Osteoblast (primary cell): Measurements from ENCODE around the gene TNK2. TPM values are rescaled to one million over a fixed set of nuclear protein-coding genes. Genes with fewer than 3 reads are reported as not detected.

Source experiments
- DNase-seq: peaks from one replicate; pipeline ENCODE4 v3.0.0; 2011; ENCODE audit warnings: low spot score, mixed read lengths; ENCODE audit not compliant: insufficient read length; ENCODE audit errors: missing footprints
- H2AFZ ChIP-seq: 2 replicates; pipeline ENCODE4 v1.6.0; 2011; ENCODE audit warnings: mild to moderate bottlenecking, low read length
- H3K27ac ChIP-seq: 2 replicates; pipeline ENCODE4 v1.5.1; 2011; ENCODE audit warnings: mild to moderate bottlenecking, low read depth, low read length, moderate library complexity
- H3K27me3 ChIP-seq: 2 replicates; pipeline ENCODE4 v1.6.0; 2012; ENCODE audit warnings: mild to moderate bottlenecking, control low read depth, inconsistent platforms, low read length, moderate library complexity; ENCODE audit not compliant: insufficient read depth
- H3K36me3 ChIP-seq: 2 replicates; pipeline ENCODE4 v1.5.1; 2011; ENCODE audit warnings: mild to moderate bottlenecking, low read length, control low read depth, moderate library complexity; ENCODE audit not compliant: insufficient read depth
- H3K4me1 ChIP-seq: 2 replicates; pipeline ENCODE4 v1.5.1; 2011; ENCODE audit warnings: mild to moderate bottlenecking, low read length, control low read depth, moderate library complexity; ENCODE audit not compliant: insufficient read depth
- H3K4me2 ChIP-seq: 2 replicates; pipeline ENCODE4 v1.6.0; 2011; ENCODE audit warnings: mild to moderate bottlenecking, low read length; ENCODE audit not compliant: insufficient read depth
- H3K4me3 ChIP-seq: fragments of 200-600 bp; sonication (generic); 3 replicates; pipeline ENCODE4 v1.5.1; 2012; ENCODE audit warnings: mild to moderate bottlenecking, low read length, inconsistent platforms; ENCODE audit not compliant: insufficient read depth
- H3K79me2 ChIP-seq: 2 replicates; pipeline ENCODE4 v1.6.0; 2012; ENCODE audit warnings: mild to moderate bottlenecking, low read length, control low read depth, inconsistent platforms; ENCODE audit not compliant: insufficient read depth
- H3K9me3 ChIP-seq: 2 replicates; pipeline ENCODE4 v1.5.1; 2011; ENCODE audit warnings: low read depth, low read length, control low read depth
- H4K20me1 ChIP-seq: 2 replicates; pipeline ENCODE4 v1.6.0; 2012; ENCODE audit warnings: mild to moderate bottlenecking, low read length, control low read depth; ENCODE audit not compliant: insufficient read depth
- CTCF ChIP-seq: IDR thresholded peaks from 2 replicates; pipeline ENCODE4 v1.5.1; 2011; ENCODE audit warnings: mild to moderate bottlenecking, low read depth, low read length, moderate library complexity; ENCODE audit errors: extremely low read depth
- total RNA-seq: library from RNA; depleted of rRNA; stranded (reverse); fragments of >200 nt; gene quantifications from 2 replicates; pipeline ENCODE4 v1.2.3, GENCODE V29; 2012

TNK2 gene
- total RNA-seq, 1 donor, result 11.6 TPM

- Histone ChIP-seq H3K36me3 (no peaks in the 10 kb centered on the region), H3K9me3 (no peaks in the 10 kb centered on the region), H3K27ac (peak overlapping the region; percentile 18), H3K79me2 (peaks cover 30% of the 10 kb centered on the region), H2AFZ (peak overlapping the region; percentile 90), H3K4me1 (peaks cover 32% of the 10 kb centered on the region), H3K4me3 (peak overlapping the region; percentile 71), H4K20me1 (peaks cover 6% of the 10 kb centered on the region), H3K27me3 (no peaks in the 10 kb centered on the region), H3K4me2 (peak overlapping the region; percentile 81)
- DNase-seq, result peak; percentile 99
- TF ChIP-seq CTCF, result no peak
Measured at GRCh38 chr3:195909644-195910498, 1.5 kb upstream of the TNK2 start.

GRCh38 chr3:195908694-195909581, 587 bp upstream of the TNK2 start:
- Histone ChIP-seq H3K79me2 (peaks cover 40% of the 10 kb centered on the region), H3K9me3 (no peaks in the 10 kb centered on the region), H2AFZ (peak overlapping the region; percentile 67), H3K4me1 (peaks cover 26% of the 10 kb centered on the region), H3K36me3 (no peaks in the 10 kb centered on the region), H3K4me2 (peak overlapping the region; percentile 96), H3K27me3 (no peaks in the 10 kb centered on the region), H4K20me1 (peaks cover 6% of the 10 kb centered on the region), H3K27ac (no peak overlapping the region), H3K4me3 (peak overlapping the region; percentile 71)
- peak; percentile 97 for DNase-seq
- no peak for TF ChIP-seq CTCF

GRCh38 chr3:195907684-195907933, 742 bp downstream of the TNK2 start:
- peaks cover 6% of the 10 kb centered on the region for H4K20me1 ChIP-seq
- H3K9me3 ChIP-seq, result no peaks in the 10 kb centered on the region
- H3K4me2 ChIP-seq, result peak overlapping the region; percentile 96
- H3K4me3 ChIP-seq, result peak overlapping the region; percentile 71
- DNase-seq, result no peak
- H3K27ac ChIP-seq, result peak overlapping the region; percentile 29
- H3K4me1 ChIP-seq, result peaks cover 26% of the 10 kb centered on the region
- TF ChIP-seq CTCF, result no peak
- peaks cover 51% of the 10 kb centered on the region for H3K79me2 ChIP-seq
- no peaks in the 10 kb centered on the region for H3K36me3 ChIP-seq
- no peak overlapping the region for H2AFZ ChIP-seq
- H3K27me3 ChIP-seq, result no peaks in the 10 kb centered on the region
